ENCODE data around the gene CSK. TPM values are rescaled to one million over a fixed set of nuclear protein-coding genes. Genes with fewer than 3 reads are reported as not detected.

Gene CSK
- total and polyA plus RNA-seq, 2 donors (not counting 1 experiment from before 2014, with no cell fraction given): 325 to 651 TPM

GRCh38 chr15:74799856-74800558 lies 18.1 kb downstream of the CSK start:
- H3K9ac ChIP-seq (ENCODE audit: low read length): no peak overlapping the region

More at GRCh38 chr15:74799856-74800558, 18.1 kb downstream of the CSK start:
- TF ChIP-seq, protein P1, sequence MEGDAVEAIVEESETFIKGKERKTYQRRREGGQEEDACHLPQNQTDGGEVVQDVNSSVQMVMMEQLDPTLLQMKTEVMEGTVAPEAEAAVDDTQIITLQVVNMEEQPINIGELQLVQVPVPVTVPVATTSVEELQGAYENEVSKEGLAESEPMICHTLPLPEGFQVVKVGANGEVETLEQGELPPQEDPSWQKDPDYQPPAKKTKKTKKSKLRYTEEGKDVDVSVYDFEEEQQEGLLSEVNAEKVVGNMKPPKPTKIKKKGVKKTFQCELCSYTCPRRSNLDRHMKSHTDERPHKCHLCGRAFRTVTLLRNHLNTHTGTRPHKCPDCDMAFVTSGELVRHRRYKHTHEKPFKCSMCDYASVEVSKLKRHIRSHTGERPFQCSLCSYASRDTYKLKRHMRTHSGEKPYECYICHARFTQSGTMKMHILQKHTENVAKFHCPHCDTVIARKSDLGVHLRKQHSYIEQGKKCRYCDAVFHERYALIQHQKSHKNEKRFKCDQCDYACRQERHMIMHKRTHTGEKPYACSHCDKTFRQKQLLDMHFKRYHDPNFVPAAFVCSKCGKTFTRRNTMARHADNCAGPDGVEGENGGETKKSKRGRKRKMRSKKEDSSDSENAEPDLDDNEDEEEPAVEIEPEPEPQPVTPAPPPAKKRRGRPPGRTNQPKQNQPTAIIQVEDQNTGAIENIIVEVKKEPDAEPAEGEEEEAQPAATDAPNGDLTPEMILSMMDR (IDR thresholded peaks at IDR 0.05): peak; percentile 93
- no peak for TF ChIP-seq EZH2 (IDR thresholded peaks at IDR 0.05; ENCODE audit: borderline replicate concordance, insufficient read depth, low read depth, low read length, poor library complexity, severe bottlenecking)
- peaks cover 64% of the 10 kb centered on the region for H3K79me2 ChIP-seq (ENCODE audit: control insufficient read depth, insufficient read depth, low read length)
- Mint-ChIP-seq H3K4me1 (peaks cover 52% of the 10 kb centered on the region), H3K27me3 (no peaks in the 10 kb centered on the region), H3K9me3 (ENCODE audit: insufficient read depth) (no peaks in the 10 kb centered on the region), H3K27ac (peak overlapping the region; percentile 90), H3K4me3 (peak overlapping the region; percentile 78)
- 24% methylated on average over 13 of the region's 18 CpGs for WGBS (ENCODE audit: insufficient coverage)
- CTCF ChIA-PET: interaction anchor here (0.7 to 37.1 kb wide), 23 partner anchors 8 to 399 kb away, joined by 3 to 2548 read pairs (median 5); partner anchors contain the start of genes CLK3, CPLX3, CSK and FAM219B
- no peaks in the 10 kb centered on the region for H3K9me3 ChIP-seq (ENCODE audit: control extremely low read depth in 1 of 3, control insufficient read depth in 2 of 3, insufficient read depth in 1 of 3, low read length in 2 of 3)
- H3K4me1 ChIP-seq (ENCODE audit: control insufficient read depth in 2 of 2, insufficient read depth in 2 of 2, low read length in 2 of 2): peaks cover 56 to 61% of the 10 kb centered on the region in 2 donors
- H3K27me3 ChIP-seq (replicated peaks in 1 of 4; ENCODE audit: control extremely low read depth in 1 of 4, control insufficient read depth in 3 of 4, insufficient read depth in 4 of 4, low read length in 3 of 4): no peaks in the 10 kb centered on the region
- peak overlapping the region; percentile 62 for H3K4me2 ChIP-seq (replicated peaks; ENCODE audit: low read depth, low read length, poor library complexity, severe bottlenecking)
- peak; percentile 90 for ATAC-seq (ENCODE audit: low read depth)
- H3K36me3 ChIP-seq (replicated peaks in 1 of 2; ENCODE audit: control extremely low read depth in 1 of 2, control insufficient read depth in 1 of 2, extremely low read depth in 1 of 2, insufficient read depth in 2 of 2, low read length in 1 of 2): peaks cover 0 to 85% of the 10 kb centered on the region in 2 experiments
- H3K4me3 ChIP-seq (ENCODE audit: control extremely low read depth in 1 of 5, extremely low read depth in 1 of 5, insufficient read depth in 1 of 5, low read depth in 2 of 5, low read length in 4 of 5): no peak overlapping the region
- POLR2A ChIA-PET: interaction anchor here (0.9 to 15.8 kb wide), 7 partner anchors 8 to 43 kb away, joined by 3 to 572 read pairs (median 4); partner anchors contain the start of gene CSK
- H4K20me1 ChIP-seq (ENCODE audit: control insufficient read depth, insufficient read depth, low read length, poor library complexity, severe bottlenecking): peaks cover 95% of the 10 kb centered on the region
- intact Hi-C loops (cut with micrococcal nuclease): loop anchor here (1.0 to 2.0 kb wide), 5 partner anchors 13 to 43 kb away; partner anchors contain the start of gene ULK3
- peak overlapping the region; percentile 89 to 93 for H3K27ac ChIP-seq (ENCODE audit: low read length in 2 of 2)
- peak; percentile 94 for DNase-seq
- no peak overlapping the region for H2AFZ ChIP-seq (ENCODE audit: insufficient read depth, low read depth, low read length, poor library complexity, severe bottlenecking)

Measured in B cell (primary cell).